ENCODE measurements around the gene IFITM2. TPM values are rescaled to one million over a fixed set of nuclear protein-coding genes. Genes with fewer than 3 reads are reported as not detected.

The IFITM2 gene
- total RNA-seq, 1 experiment from 2014 or later: 421 TPM

DNA sequence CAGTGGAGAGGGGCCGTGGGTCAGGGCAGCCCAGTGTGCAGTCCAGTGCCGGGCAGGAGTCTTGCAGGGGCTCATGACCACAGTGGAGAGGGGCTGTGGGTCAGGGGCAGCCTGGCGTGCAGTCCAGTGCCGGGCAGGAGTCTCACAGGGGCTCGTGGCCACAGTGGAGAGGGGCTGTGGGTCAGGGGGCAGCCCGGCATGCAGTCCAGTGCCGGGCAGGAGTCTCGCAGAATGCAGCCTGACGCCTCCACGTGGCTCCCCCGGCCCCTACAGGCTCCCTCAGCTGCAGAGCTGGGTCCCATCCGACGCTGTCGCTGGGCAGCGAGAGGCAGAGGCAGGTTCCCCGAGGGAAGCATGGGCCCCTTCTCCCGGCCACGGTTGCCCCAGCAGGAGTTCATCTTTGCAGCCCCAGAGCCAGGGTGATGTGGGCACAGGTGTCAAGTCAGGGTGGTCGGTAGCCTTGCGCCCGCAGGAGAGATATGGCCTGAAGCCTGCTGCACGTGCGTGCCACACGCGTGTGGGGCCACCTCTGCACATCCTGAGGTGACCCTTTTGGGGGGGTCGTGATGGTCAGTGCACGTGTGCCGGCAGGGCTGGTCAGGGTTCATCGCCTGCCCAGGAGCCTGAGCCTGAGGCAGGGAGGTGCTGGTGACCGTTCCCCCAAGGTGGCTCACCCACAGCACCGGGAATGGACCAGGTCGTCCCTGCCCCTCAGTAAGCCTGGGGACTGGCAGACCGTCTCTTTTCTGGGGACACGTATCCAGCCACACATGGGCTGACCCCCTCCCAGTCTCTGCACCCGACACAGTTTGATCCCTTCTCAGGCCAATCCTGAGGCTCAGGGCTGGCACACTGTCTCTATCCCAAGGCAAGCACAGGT lies 11.2 kb upstream of the IFITM2 start:
- H4K5ac ChIP-seq (ENCODE audit: insufficient read length, low read depth, low read length): no peak overlapping the region
- H3K27me3 Mint-ChIP-seq (ENCODE audit: low read depth): no peaks in the 10 kb centered on the region
- no peak overlapping the region for H4K91ac ChIP-seq (ENCODE audit: insufficient read length, low read depth, low read length)
- no peaks in the 10 kb centered on the region for H3K79me2 ChIP-seq (ENCODE audit: insufficient read depth, low read length)
- peak overlapping the region in 1 of 3 experiments; percentile 72; a peak in 1 of 7 replicates for H3K27ac Mint-ChIP-seq
- no peak overlapping the region for H2BK20ac ChIP-seq (ENCODE audit: low read depth, low read length, poor library complexity, severe bottlenecking)
- H3K4me2 ChIP-seq (ENCODE audit: insufficient read depth, insufficient read length, low read length): no peak overlapping the region
- no peaks in the 10 kb centered on the region for H3K23me2 ChIP-seq (ENCODE audit: insufficient read length, low read depth, low read length, poor library complexity, severe bottlenecking)
- H3K9ac ChIP-seq (ENCODE audit: extremely low read depth, insufficient read length, low read length): no peak overlapping the region
- H3K27ac ChIP-seq (ENCODE audit: insufficient read length, low read depth, low read length): no peak overlapping the region
- no peak overlapping the region for H3K56ac ChIP-seq (ENCODE audit: insufficient read length, low read depth, low read length)
- H3K23ac ChIP-seq (ENCODE audit: insufficient read length, low read depth, low read length): no peak overlapping the region
- H3K9me3 Mint-ChIP-seq: no peaks in the 10 kb centered on the region
- no peaks in the 10 kb centered on the region for H4K20me1 ChIP-seq (ENCODE audit: control insufficient read depth, insufficient read depth, insufficient read length)
- H2BK12ac ChIP-seq (ENCODE audit: insufficient read length, low read depth, low read length): no peak overlapping the region
- TF ChIP-seq, protein P1, sequence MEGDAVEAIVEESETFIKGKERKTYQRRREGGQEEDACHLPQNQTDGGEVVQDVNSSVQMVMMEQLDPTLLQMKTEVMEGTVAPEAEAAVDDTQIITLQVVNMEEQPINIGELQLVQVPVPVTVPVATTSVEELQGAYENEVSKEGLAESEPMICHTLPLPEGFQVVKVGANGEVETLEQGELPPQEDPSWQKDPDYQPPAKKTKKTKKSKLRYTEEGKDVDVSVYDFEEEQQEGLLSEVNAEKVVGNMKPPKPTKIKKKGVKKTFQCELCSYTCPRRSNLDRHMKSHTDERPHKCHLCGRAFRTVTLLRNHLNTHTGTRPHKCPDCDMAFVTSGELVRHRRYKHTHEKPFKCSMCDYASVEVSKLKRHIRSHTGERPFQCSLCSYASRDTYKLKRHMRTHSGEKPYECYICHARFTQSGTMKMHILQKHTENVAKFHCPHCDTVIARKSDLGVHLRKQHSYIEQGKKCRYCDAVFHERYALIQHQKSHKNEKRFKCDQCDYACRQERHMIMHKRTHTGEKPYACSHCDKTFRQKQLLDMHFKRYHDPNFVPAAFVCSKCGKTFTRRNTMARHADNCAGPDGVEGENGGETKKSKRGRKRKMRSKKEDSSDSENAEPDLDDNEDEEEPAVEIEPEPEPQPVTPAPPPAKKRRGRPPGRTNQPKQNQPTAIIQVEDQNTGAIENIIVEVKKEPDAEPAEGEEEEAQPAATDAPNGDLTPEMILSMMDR (conservative IDR thresholded peaks at IDR 0.05): no peak
- peaks cover 13 to 32% (median 17%) of the 10 kb centered on the region in 3 experiments for H3K36me3 Mint-ChIP-seq (ENCODE audit: insufficient read depth in 1 of 3, low read depth in 3 of 3)
- no peak overlapping the region for H2AFZ ChIP-seq (ENCODE audit: low read length)
- H3K14ac ChIP-seq (ENCODE audit: insufficient read depth, low read length): peak overlapping the region; percentile 2; the same call in 1 of the 2 replicates
- no peak overlapping the region for H2BK120ac ChIP-seq (ENCODE audit: low read depth, low read length, poor library complexity, severe bottlenecking)
- peaks cover 4% of the 10 kb centered on the region; the same call in 1 of the 2 replicates for H3K4me1 ChIP-seq (ENCODE audit: insufficient read depth, low read length)
- no peak overlapping the region for H2BK15ac ChIP-seq (ENCODE audit: low read depth, low read length)
- no peaks in the 10 kb centered on the region for H3K79me1 ChIP-seq (ENCODE audit: insufficient read depth, low read depth, low read length, poor library complexity, severe bottlenecking)
- H3K4me3 Mint-ChIP-seq: no peak overlapping the region
- no peak overlapping the region for H4K8ac ChIP-seq (replicated peaks; ENCODE audit: insufficient read length, low read depth, low read length)
- peaks cover 23 to 31% of the 10 kb centered on the region in 2 experiments for H3K4me1 Mint-ChIP-seq
- no CpG with 5 or more reads among the region's 35 CpGs for WGBS (ENCODE audit: extremely low coverage, insufficient read length, low lambda C conversion rate)
- no peak overlapping the region for H3K4ac ChIP-seq (ENCODE audit: low read depth, low read length)
- H2BK5ac ChIP-seq (ENCODE audit: insufficient read length, low read length): no peak overlapping the region
- H3K9me3 ChIP-seq (ENCODE audit: control insufficient read depth, low read depth, low read length): no peaks in the 10 kb centered on the region
- H3K18ac ChIP-seq (ENCODE audit: insufficient read length, low read depth, low read length): no peak overlapping the region
- no peaks in the 10 kb centered on the region for H3K27me3 ChIP-seq (ENCODE audit: insufficient read depth, low read length)
- H3T11ph ChIP-seq (ENCODE audit: low read length): no peak overlapping the region
- DNase-seq: no peak
- no peak overlapping the region for H2AK5ac ChIP-seq (ENCODE audit: insufficient read length, low read length)
